GM18526 (cell line): ENCODE data around the gene CAPRIN1.

Source experiments
- POLR2A ChIP-seq: IDR thresholded peaks from 3 replicates; pipeline ENCODE4 v1.6.1; 2011; ENCODE audit not compliant: insufficient read length; ENCODE audit errors: extremely low read depth

The CAPRIN1 gene

GRCh38 chr11:34051349-34052035 lies at the start of gene CAPRIN1:
Gene CAPRIN1 (plus strand): TSS chr11:34051731. CDS start chr11:34052421, 690 bp downstream.
- peak; percentile 79 for TF ChIP-seq POLR2A

GRCh38 chr11:34002420-34002819 lies 49.1 kb upstream of the CAPRIN1 start:
- TF ChIP-seq POLR2A = no peak

GRCh38 chr11:34004236-34004635 lies 47.3 kb upstream of the CAPRIN1 start:
- no peak for TF ChIP-seq POLR2A

DNA sequence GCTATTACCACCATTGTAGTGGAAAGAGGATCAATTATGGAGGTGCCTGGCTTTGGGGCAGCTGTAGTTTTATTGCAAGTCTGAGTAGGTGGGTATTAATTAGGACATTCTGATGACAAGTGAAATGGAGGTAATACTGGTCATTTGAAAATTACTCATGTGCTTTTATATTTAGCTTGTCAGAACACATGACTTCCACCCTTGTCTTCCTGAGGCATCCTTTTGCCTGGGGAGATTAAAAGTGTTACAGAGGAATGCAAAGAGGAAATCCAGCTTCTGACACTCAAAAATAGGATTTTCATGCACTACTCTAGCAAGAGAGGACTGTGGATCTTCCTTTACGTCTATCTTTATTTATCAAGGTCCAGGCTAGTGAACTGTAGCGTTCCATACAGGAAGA lies 44.7 kb upstream of the CAPRIN1 start:
- TF ChIP-seq POLR2A = no peak

- no peak for TF ChIP-seq POLR2A
Measured at GRCh38 chr11:34012734-34013133, 38.8 kb upstream of the CAPRIN1 start.

DNA sequence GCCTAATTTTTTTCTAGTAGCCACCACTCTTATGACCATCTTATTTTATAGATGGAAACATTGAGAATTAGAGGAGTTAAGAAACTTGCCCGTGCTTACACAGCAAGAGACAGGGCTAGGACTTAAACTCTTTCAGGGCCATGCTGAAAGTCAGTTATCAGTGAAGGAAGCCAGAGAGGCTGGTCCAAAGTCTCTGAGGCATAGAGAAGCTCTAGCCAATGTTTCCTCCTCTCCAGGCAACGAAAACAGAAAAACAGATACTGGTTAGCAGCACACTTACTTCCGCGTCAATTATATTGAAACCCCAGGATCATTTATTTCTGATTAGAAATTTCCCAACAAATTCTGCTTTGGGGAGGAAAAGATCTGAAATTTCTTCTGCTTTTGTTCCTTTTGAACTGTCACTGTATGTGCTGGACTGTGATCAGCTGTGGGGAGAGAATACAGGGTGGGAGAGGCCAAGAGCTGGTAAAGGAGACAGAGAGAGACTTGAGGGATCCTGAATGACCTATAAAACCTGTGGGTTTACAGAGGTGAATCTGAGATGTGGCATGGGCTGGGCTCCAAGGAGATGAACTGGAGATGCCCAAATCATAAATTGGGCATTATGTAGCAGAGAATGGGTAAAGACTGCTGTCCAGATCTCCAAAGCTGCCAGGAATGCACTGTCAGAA lies 37.5 kb upstream of the CAPRIN1 start:
- TF ChIP-seq POLR2A = no peak

DNA sequence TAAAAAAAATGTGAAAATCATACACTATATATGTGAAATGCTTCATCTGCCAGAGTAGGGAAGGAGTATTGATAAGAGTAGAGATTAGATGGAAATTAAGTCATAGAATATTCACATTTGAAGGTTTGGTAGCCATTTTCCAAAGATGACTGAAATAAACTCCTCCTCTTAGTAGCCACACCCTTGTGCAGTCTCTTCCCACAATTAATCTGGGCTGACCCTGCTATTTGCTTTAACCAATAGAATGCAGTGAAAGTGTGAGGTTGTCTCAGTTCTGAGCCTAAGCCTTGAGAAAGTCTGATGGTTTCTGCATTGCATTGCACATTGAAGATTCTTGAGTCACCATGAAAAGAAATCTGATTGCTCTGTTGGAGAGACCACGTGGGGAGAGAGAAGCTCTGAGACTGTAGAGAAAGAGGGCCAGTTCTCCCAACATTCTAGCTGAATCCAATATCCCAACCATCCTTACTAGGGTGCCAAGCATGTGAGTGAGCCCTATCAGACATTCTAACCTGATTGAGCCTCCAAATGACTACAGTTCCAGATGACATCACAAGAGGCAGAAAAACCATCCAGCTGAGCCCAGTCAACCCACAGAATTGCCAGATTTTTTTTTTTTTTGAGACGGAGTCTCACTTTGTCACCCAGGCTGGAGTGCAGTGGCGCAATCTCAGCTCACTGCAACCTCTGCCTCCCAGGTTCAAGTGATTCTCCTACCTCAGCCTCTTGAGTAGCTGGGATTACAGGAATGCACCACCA lies 29.4 kb upstream of the CAPRIN1 start:
- TF ChIP-seq POLR2A = no peak

DNA sequence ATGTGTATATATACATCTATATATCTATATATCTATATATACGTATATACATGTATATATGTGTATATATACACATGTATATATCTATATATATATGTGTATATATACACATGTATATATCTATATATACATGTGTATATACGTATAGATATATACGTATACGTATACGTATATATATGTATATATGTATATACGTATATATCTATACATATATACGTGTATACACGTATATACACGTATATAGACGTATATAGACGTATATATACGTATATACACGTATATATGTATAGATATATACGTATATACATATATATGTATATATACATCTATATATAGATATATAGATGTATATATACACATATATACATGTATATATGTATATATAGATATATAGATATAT lies 25.1 kb upstream of the CAPRIN1 start:
- no peak for TF ChIP-seq POLR2A

- TF ChIP-seq POLR2A = no peak
Measured at GRCh38 chr11:34027516-34028408, 23.8 kb upstream of the CAPRIN1 start.

GRCh38 chr11:34028425-34028824 lies 23.1 kb upstream of the CAPRIN1 start:
- TF ChIP-seq POLR2A = no peak

- TF ChIP-seq POLR2A = no peak
Measured at GRCh38 chr11:34029176-34029575, 22.4 kb upstream of the CAPRIN1 start.

GRCh38 chr11:34030382-34030781 lies 21.1 kb upstream of the CAPRIN1 start:
- no peak for TF ChIP-seq POLR2A

DNA sequence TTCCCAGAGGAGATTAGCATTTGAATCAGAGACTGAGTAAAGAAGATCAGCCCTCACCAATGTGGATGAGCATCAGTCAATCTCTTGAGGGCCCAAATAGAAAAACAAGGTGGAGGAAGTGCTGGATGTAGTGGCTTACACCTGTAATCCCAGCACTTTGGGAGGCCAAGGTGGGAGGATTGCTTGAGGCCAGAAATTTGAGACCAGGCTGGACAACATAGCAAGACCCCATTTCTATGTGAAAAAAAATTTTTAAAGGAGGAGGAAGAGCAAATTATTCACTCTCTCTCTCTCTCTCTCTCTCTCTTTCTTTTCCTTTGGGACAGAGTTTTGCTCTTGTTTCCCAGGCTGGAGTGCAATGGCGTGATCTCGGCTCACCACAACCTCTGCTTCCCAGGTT lies 18.1 kb upstream of the CAPRIN1 start:
- no peak for TF ChIP-seq POLR2A

GRCh38 chr11:34034053-34034452 lies 17.5 kb upstream of the CAPRIN1 start:
- no peak for TF ChIP-seq POLR2A

GRCh38 chr11:34036456-34036855 lies 15.1 kb upstream of the CAPRIN1 start:
- TF ChIP-seq POLR2A = no peak
